GM12892 (cell line): ENCODE measurements around the gene IRF7.

ENCODE experiments used
- POLR2A ChIP-seq: IDR thresholded peaks from 2 replicates; pipeline ENCODE4 v1.6.1; 2011; ENCODE audit warnings: low read depth, low read length, control low read depth
- POLR2AphosphoS5 ChIP-seq: IDR thresholded peaks from 2 replicates; pipeline ENCODE4 v1.6.1; 2011; ENCODE audit warnings: low read depth, low read length, control low read depth

- no peak for TF ChIP-seq POLR2A
- no peak for TF ChIP-seq POLR2AphosphoS5
Measured at GRCh38 chr11:655036-655726, 39.4 kb upstream of the IRF7 start.
